GM12878 (cell line): ENCODE data around the gene RAE1. TPM values are rescaled to one million over a fixed set of nuclear protein-coding genes. Genes with fewer than 3 reads are reported as not detected.

Experiments
- ATAC-seq: fragments of 200-7000 bp; cut with Tn5 transposase; 3 replicates; pipeline ENCODE4 v1.9.1; 2020; ENCODE audit warnings: mild to moderate bottlenecking, moderate library complexity
- BruUV-seq: library from RNA; stranded (reverse); fragments of 400-500 nt; replicated peaks from 2 replicates; lab custom pipeline; 2021; lab: Mats Ljungman, UMichigan
- CTCF ChIA-PET: fragments of 300-600 bp; sonication (Branson Sonifier 250); formaldehyde crosslinking; extraction: SDS; loops from one replicate; lab custom pipeline; 2021; ENCODE audit warnings: inconsistent platforms; lab: Yijun Ruan, JAX
- POLR2A ChIA-PET: fragments of 350-600 bp; formaldehyde crosslinking; extraction: SDS; loops from one replicate; lab custom pipeline; 2021; ENCODE audit warnings: inconsistent platforms; lab: Charles Lee
- RAD21 ChIA-PET: fragments of 300-600 bp; sonication (Branson Sonifier 250); formaldehyde crosslinking; loops from one replicate; lab custom pipeline; 2023; ENCODE audit warnings: antibody characterized with exemption; ENCODE audit not compliant: unreplicated experiment; lab: Charles Lee
- SMC1A ChIA-PET: fragments of 300-600 bp; sonication (Branson Sonifier 250); formaldehyde crosslinking; loops from one replicate; lab custom pipeline; 2023; ENCODE audit not compliant: unreplicated experiment, uncharacterized antibody; lab: Charles Lee
- DNase-seq: peaks from one replicate; pipeline ENCODE4 v3.0.0-alpha.2; 2011; ENCODE audit warnings: low read depth, low spot score
- FAIRE-seq: peaks from 3 replicates; lab custom pipeline; 2011; peaks lifted over from hg19 to GRCh38; lab: Jason Lieb, UNC
- H2AFZ ChIP-seq: 2 replicates; pipeline ENCODE4 v1.6.0; 2011; ENCODE audit warnings: low read depth, low read length, control low read depth; ENCODE audit not compliant: control insufficient read depth
- H3K27ac ChIP-seq: 2 replicates; pipeline ENCODE4 v1.5.1; 2011; ENCODE audit warnings: control low read depth; ENCODE audit not compliant: control insufficient read depth, insufficient read depth
- H3K27me3 ChIP-seq, 2 experiments: replicated peaks in 1 of 2; 2 replicates each; pipeline versions ENCODE4 v1.6.0 to v1.6.1; 2011; ENCODE audit warnings: low read length in 1 of 2; ENCODE audit not compliant: control insufficient read depth in 2 of 2, insufficient read depth in 2 of 2
- H3K36me3 ChIP-seq, 2 experiments: 2 replicates each; pipeline ENCODE4 v1.5.1; 2011; ENCODE audit warnings: low read length in 1 of 2; ENCODE audit not compliant: control insufficient read depth in 2 of 2, insufficient read depth in 2 of 2
- H3K4me1 ChIP-seq: 2 replicates; pipeline ENCODE4 v1.6.1; 2011; ENCODE audit warnings: mild to moderate bottlenecking, low read length, moderate library complexity, mixed read lengths; ENCODE audit not compliant: control insufficient read depth, insufficient read depth
- H3K4me2 ChIP-seq: 2 replicates; pipeline ENCODE4 v1.6.0; 2011; ENCODE audit warnings: control low read depth; ENCODE audit not compliant: control insufficient read depth, insufficient read depth
- H3K4me3 ChIP-seq: fragments of 200-600 bp; sonication (generic); 2 replicates; pipeline ENCODE4 v1.5.1; 2016
- H3K79me2 ChIP-seq: 2 replicates; pipeline ENCODE4 v1.6.0; 2011; ENCODE audit warnings: low read length; ENCODE audit not compliant: control insufficient read depth, insufficient read depth
- H3K9ac ChIP-seq: 2 replicates; pipeline ENCODE4 v1.8.0; 2011; ENCODE audit warnings: low read length, control low read depth, mixed read lengths; ENCODE audit not compliant: control insufficient read depth, insufficient read depth
- H3K9me3 ChIP-seq: replicated peaks from 3 replicates; pipeline ENCODE4 v1.5.1; 2011; ENCODE audit warnings: mild to moderate bottlenecking, low read length; ENCODE audit not compliant: control insufficient read depth, insufficient read depth
- H4K20me1 ChIP-seq: 2 replicates; pipeline ENCODE4 v1.6.0; 2011; ENCODE audit not compliant: control insufficient read depth, insufficient read depth
- CHD1 ChIP-seq: IDR thresholded peaks from 2 replicates; pipeline ENCODE4 v1.6.1; 2012; ENCODE audit warnings: low read depth, low read length, improper control_type of control experiment
- ETV6 ChIP-seq, 2 experiments: fragments of 450-650 bp in 1 of 2; IDR thresholded peaks in 1 of 2; conservative IDR thresholded peaks in 1 of 2; 2 replicates each; pipeline ENCODE4 v1.6.1; 2014; ENCODE audit warnings: antibody characterized with exemption in 1 of 2, borderline replicate concordance in 1 of 2, low read depth in 1 of 2, mild to moderate bottlenecking in 1 of 2, moderate library complexity in 1 of 2
- HDGF ChIP-seq: fragments of 450-650 bp; IDR thresholded peaks from 2 replicates; pipeline ENCODE4 v1.6.1; 2016; ENCODE audit warnings: antibody characterized with exemption
- MTA2 ChIP-seq: fragments of 450-650 bp; IDR thresholded peaks from 2 replicates; pipeline ENCODE4 v1.6.1; 2016; ENCODE audit warnings: low read depth, mild to moderate bottlenecking, moderate library complexity
- NRF1 ChIP-seq: conservative IDR thresholded peaks from 2 replicates; pipeline ENCODE4 v1.6.1; 2011; ENCODE audit warnings: mild to moderate bottlenecking, low read depth, low read length, improper control_type of control experiment
- SUZ12 ChIP-seq: fragments of 200-600 bp; sonication (generic); IDR thresholded peaks from one replicate; pipeline ENCODE4 v1.6.1; 2018; ENCODE audit warnings: antibody characterized with exemption, mild to moderate bottlenecking; ENCODE audit not compliant: unreplicated experiment
- TCF3 ChIP-seq: IDR thresholded peaks from 2 replicates; pipeline ENCODE4 v1.6.1; 2012; ENCODE audit warnings: low read depth, mild to moderate bottlenecking, low read length, borderline replicate concordance; ENCODE audit not compliant: insufficient read depth
- ZBTB4 ChIP-seq: fragments of 450-650 bp; formaldehyde crosslinking; IDR thresholded peaks from 2 replicates; pipeline ENCODE4 v1.4.0; 2022; ENCODE audit warnings: mild to moderate bottlenecking, moderate library complexity
- ZNF622 ChIP-seq: fragments of 450-650 bp; IDR thresholded peaks from 2 replicates; pipeline ENCODE4 v1.6.1; 2017; ENCODE audit warnings: mild to moderate bottlenecking, inconsistent platforms
- WGBS: methylation state at CpG from one replicate; pipeline ENCODE4 v1.1.6; 2016; ENCODE audit warnings: low lambda C conversion rate; ENCODE audit not compliant: insufficient replicate concordance, insufficient coverage; ENCODE audit errors: missing lambda C conversion rate; 5-methylcytosine and 5-hydroxymethylcytosine counted together
- in situ Hi-C: fragments of 300-500 bp; cut with MboI; formaldehyde crosslinking; loops from 9 replicates; pipeline ENCODE4 v1.14.3; 2018; ENCODE audit warnings: mixed read lengths
- intact Hi-C: fragments of 100-400 bp; cut with micrococcal nuclease; formaldehyde crosslinking; loops from one replicate; pipeline ENCODE4 v1.14.2; 2022; ENCODE audit not compliant: unreplicated experiment
- polyA plus RNA-seq, 11 experiments: library from polyadenylated mRNA; depleted of rRNA in 4 of 11; unstranded in 6 of 11; stranded (reverse) in 5 of 11; fragments of >200 nt; fragmentation: Nextera tagmentation in 4 of 11; fragmentation: Illumina TruSeq in 1 of 11; extraction: Ambion mirVana in 4 of 11; extraction: Trizol in 1 of 11; gene quantifications; 1 replicate in 1 of 11; 2 replicates in 10 of 11; pipeline versions ENCODE4 v1.2.1 to v1.2.3, GENCODE V29; 2011 to 2016; ENCODE audit warnings: inconsistent platforms in 2 of 11, missing spikeins in 2 of 11, low read depth in 1 of 11
- total RNA-seq, 4 experiments: library from RNA; depleted of rRNA in 3 of 4; stranded (reverse); fragments of >200 nt in 3 of 4; fragmentation: Illumina TruSeq in 1 of 4; extraction: Trizol in 1 of 4; gene quantifications; 2 replicates each; pipeline versions ENCODE4 v1.2.1 to v1.2.3, GENCODE V29; 2013 to 2021

RAE1 gene
- total and polyA plus RNA-seq, 10 of the 15 experiments (the other 5 are each of a cell fraction or from before 2014, with no cell fraction given) = 28.7 to 107 (median 49.3) TPM

- TF ChIP-seq ZBTB4 (CRISPR knock-in tag) = no peak
- TF ChIP-seq MTA2 = peak; percentile 20; the same call in 1 of the 2 replicates
- TF ChIP-seq CHD1 = no peak
- TF ChIP-seq TCF3 = no peak
- TF ChIP-seq ETV6 (conservative IDR thresholded peaks at IDR 0.05 in 1 of 2, IDR thresholded peaks at IDR 0.05 in 1 of 2; ENCODE audit: borderline replicate concordance in 1 of 2, low read depth in 1 of 2) = no peak
- TF ChIP-seq HDGF = no peak
These were observed 28.0 kb upstream of the RAE1 start (continued) for GRCh38 chr20:57323034-57323433.

DNA sequence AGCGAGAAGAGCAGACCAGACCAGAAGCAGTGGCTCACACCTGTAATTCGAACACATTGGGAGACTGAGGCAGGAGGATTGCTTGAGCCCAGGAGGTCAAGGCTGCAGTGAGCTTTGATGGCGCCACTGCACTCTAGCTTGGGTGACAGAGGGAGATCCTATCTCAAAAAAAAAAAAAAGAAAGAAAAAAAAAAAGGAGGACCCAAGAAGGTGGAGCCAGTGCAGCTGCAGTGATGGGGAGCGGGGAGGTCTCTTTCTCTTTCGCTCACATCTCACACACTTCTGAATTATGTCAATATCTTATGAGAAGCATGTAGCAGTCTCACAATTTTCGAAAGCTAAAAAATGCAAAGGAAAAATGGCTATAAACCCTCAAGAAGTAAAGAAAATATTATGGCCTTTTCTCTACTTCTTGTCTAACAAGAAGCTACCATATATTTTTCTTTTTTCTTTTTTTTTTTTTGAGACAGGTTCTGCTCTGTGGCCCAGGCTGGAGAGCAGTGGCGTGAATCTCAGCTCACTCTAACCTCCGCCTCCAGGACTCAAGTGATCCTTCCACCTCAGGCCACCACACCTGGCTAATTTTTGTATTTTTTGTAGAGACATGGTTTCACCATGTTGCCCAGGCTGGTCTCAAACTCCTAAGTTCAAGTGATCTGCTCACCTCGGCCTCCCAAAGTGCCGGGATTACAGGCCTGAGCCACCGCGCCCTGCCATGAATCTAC lies 25.3 kb upstream of the RAE1 start:
- CTCF ChIA-PET = no interaction called here
- no peaks in the 10 kb centered on the region for H3K9me3 ChIP-seq
- TF ChIP-seq SUZ12 = no peak
- no peak for TF ChIP-seq ZNF622
- no peak for TF ChIP-seq NRF1
- 34% methylated on average over 12 of the region's 12 CpGs for WGBS
- intact Hi-C loops = no loop called here
- DNase-seq (no peak), ATAC-seq (no peak), FAIRE-seq (no peak)
- no peaks in the 10 kb centered on the region for H3K36me3 ChIP-seq
- no peak overlapping the region for H3K9ac ChIP-seq
- peaks cover 2 to 3% of the 10 kb centered on the region in 2 experiments; a peak in 3 of 4 replicates for H3K27me3 ChIP-seq
- SMC1A ChIA-PET = interaction anchor here (1.5 kb wide), 1 partner anchor 10 kb away, joined by 3 read pairs; no protein-coding TSS in a partner anchor
- POLR2A ChIA-PET = no interaction called here
- no peaks in the 10 kb centered on the region for H4K20me1 ChIP-seq
- in situ Hi-C loops = no loop called here
- H3K4me3 ChIP-seq = no peak overlapping the region
- RAD21 ChIA-PET = no interaction called here
- H2AFZ ChIP-seq = no peak overlapping the region
- BruUV-seq = no TSS peak
- H3K79me2 ChIP-seq = no peaks in the 10 kb centered on the region
- no peaks in the 10 kb centered on the region for H3K4me1 ChIP-seq
- H3K4me2 ChIP-seq = no peak overlapping the region
- no peak overlapping the region for H3K27ac ChIP-seq
